Measurements from ENCODE around the gene ELOVL6. TPM values are rescaled to one million over a fixed set of nuclear protein-coding genes. Genes with fewer than 3 reads are reported as not detected.

Gene ELOVL6
- polyA plus RNA-seq, 1 donor from 2014 or later = 21.3 TPM

GRCh38 chr4:110211770-110212061 lies 13.3 kb upstream of the ELOVL6 start (continued):
- no peak for TF ChIP-seq REST (IDR thresholded peaks at IDR 0.05; ENCODE audit: borderline replicate concordance)

- no peak overlapping the region for H2AFZ ChIP-seq (ENCODE audit: low read depth, low read length)
- no peaks in the 10 kb centered on the region for H4K20me1 ChIP-seq (ENCODE audit: insufficient read depth)
- TF ChIP-seq MXI1 (conservative IDR thresholded peaks at IDR 0.05; ENCODE audit: poor library complexity, severe bottlenecking) (no peak), CTCF (IDR thresholded peaks at IDR 0.05; ENCODE audit: poor library complexity, severe bottlenecking) (peak; percentile 60), RAD21 (conservative IDR thresholded peaks at IDR 0.05) (peak; percentile 37), EZH2 (IDR thresholded peaks at IDR 0.05; ENCODE audit: borderline replicate concordance, insufficient read depth, low read length, poor library complexity, severe bottlenecking) (no peak), TAF1 (IDR thresholded peaks at IDR 0.05; ENCODE audit: low read depth) (no peak), SMC3 (conservative IDR thresholded peaks at IDR 0.05; ENCODE audit: poor library complexity) (peak; percentile 20), EP300 (conservative IDR thresholded peaks at IDR 0.05; ENCODE audit: poor library complexity, severe bottlenecking) (no peak), POLR2AphosphoS5 (IDR thresholded peaks at IDR 0.05) (no peak)
- no peaks in the 10 kb centered on the region for H3F3A ChIP-seq (ENCODE audit: insufficient read depth, low read length, poor library complexity, severe bottlenecking)
- H3K9me2 ChIP-seq (ENCODE audit: insufficient read depth, low read length) = no peaks in the 10 kb centered on the region
- H3K27me3 ChIP-seq (ENCODE audit: insufficient read depth, low read depth, low read length) = no peaks in the 10 kb centered on the region
- H3K4me3 ChIP-seq (ENCODE audit: low read length) = no peak overlapping the region
- H3K27ac ChIP-seq (ENCODE audit: low read length) = no peak overlapping the region
- no peaks in the 10 kb centered on the region for H3K9me3 ChIP-seq (ENCODE audit: low read length)
- H3K79me2 ChIP-seq (replicated peaks; ENCODE audit: insufficient read depth, low read length) = no peaks in the 10 kb centered on the region
- no peak overlapping the region for H3K4me2 ChIP-seq (ENCODE audit: low read length)
- no peak overlapping the region for H3K9ac ChIP-seq (ENCODE audit: low read length)
- H3K36me3 ChIP-seq (ENCODE audit: insufficient read depth, low read length) = no peaks in the 10 kb centered on the region
Measured at GRCh38 chr4:110211007-110211769, 12.8 kb upstream of the ELOVL6 start.

- no peaks in the 10 kb centered on the region for H3F3A ChIP-seq (ENCODE audit: insufficient read depth, low read length, poor library complexity, severe bottlenecking)
- H3K79me2 ChIP-seq (replicated peaks; ENCODE audit: insufficient read depth, low read length) = no peaks in the 10 kb centered on the region
- H3K4me2 ChIP-seq (ENCODE audit: low read length) = no peak overlapping the region
- H3K9ac ChIP-seq (ENCODE audit: low read length) = no peak overlapping the region
- H3K36me3 ChIP-seq (ENCODE audit: insufficient read depth, low read length) = no peaks in the 10 kb centered on the region
- H2AFZ ChIP-seq (ENCODE audit: low read depth, low read length) = no peak overlapping the region
- no peaks in the 10 kb centered on the region for H3K9me2 ChIP-seq (ENCODE audit: insufficient read depth, low read length)
- no peak overlapping the region for H3K27ac ChIP-seq (ENCODE audit: low read length)
- H3K27me3 ChIP-seq (ENCODE audit: insufficient read depth, low read depth, low read length) = no peaks in the 10 kb centered on the region
- no peaks in the 10 kb centered on the region for H4K20me1 ChIP-seq (ENCODE audit: insufficient read depth)
- H3K9me3 ChIP-seq (ENCODE audit: low read length) = no peaks in the 10 kb centered on the region
- no peak overlapping the region for H3K4me3 ChIP-seq (ENCODE audit: low read length)
- TF ChIP-seq MXI1 (conservative IDR thresholded peaks at IDR 0.05; ENCODE audit: poor library complexity, severe bottlenecking) = no peak
- no peak for TF ChIP-seq EP300 (conservative IDR thresholded peaks at IDR 0.05; ENCODE audit: poor library complexity, severe bottlenecking)
- TF ChIP-seq RAD21 (conservative IDR thresholded peaks at IDR 0.05) = no peak
- TF ChIP-seq CTCF (IDR thresholded peaks at IDR 0.05; ENCODE audit: poor library complexity, severe bottlenecking) = no peak
- TF ChIP-seq REST (IDR thresholded peaks at IDR 0.05; ENCODE audit: borderline replicate concordance) = no peak
- TF ChIP-seq TAF1 (IDR thresholded peaks at IDR 0.05; ENCODE audit: low read depth) = no peak
Measured at GRCh38 chr4:110208419-110208818, 10.0 kb upstream of the ELOVL6 start.
